ENCODE measurements around the gene KCNE5. TPM values are rescaled to one million over a fixed set of nuclear protein-coding genes. Genes with fewer than 3 reads are reported as not detected.
"Not testable (repeated sequence)": the region's sequence is repeated elsewhere in the genome, so short reads cannot be mapped to it uniquely, and the experiment has no call there.

The KCNE5 gene
- total RNA-seq, 1 experiment from 2014 or later: 0.71 TPM

DNA sequence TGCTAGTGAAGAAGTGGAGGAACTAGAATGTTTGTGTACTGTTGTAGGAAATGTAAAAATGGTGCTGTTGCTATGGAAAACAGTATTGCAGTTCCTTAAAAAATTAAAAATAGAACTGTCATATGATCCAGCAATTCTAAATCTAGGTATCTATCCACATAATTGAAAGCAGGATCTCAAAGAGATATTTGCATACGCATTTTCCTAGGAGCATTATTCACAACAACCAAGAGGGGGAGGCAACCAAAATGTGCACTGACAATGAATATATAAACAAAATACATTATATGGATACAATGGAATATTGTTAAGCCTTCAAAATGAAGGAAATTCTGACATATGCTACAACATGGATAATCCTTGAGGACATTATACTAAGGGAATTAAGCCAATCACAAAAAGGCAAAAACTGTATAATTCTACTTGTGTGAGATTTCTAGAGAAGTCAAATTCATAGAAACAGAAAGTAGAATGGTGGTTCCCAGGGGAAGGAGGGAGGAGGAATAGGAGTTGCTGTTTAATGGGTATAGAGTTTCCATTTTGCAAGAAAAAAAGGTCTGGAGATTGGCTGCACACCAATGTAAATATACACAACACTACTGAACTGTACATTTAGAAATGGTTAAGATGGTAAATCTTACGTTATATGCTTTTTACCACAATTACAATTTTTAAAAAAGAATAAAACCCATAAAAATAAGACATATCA, 35.6 kb upstream of the KCNE5 start:
- no peak overlapping the region for H3K27ac Mint-ChIP-seq (ENCODE audit: unreplicated experiment)
- peaks cover 6% of the 10 kb centered on the region for H3K36me3 Mint-ChIP-seq (ENCODE audit: insufficient read depth, unreplicated experiment)
- intact Hi-C loops (cut with micrococcal nuclease; ENCODE audit: unreplicated experiment): no loop called here
- no peak overlapping the region for H3K4me3 Mint-ChIP-seq (ENCODE audit: low read depth, unreplicated experiment)
- TF ChIP-seq, protein P1, sequence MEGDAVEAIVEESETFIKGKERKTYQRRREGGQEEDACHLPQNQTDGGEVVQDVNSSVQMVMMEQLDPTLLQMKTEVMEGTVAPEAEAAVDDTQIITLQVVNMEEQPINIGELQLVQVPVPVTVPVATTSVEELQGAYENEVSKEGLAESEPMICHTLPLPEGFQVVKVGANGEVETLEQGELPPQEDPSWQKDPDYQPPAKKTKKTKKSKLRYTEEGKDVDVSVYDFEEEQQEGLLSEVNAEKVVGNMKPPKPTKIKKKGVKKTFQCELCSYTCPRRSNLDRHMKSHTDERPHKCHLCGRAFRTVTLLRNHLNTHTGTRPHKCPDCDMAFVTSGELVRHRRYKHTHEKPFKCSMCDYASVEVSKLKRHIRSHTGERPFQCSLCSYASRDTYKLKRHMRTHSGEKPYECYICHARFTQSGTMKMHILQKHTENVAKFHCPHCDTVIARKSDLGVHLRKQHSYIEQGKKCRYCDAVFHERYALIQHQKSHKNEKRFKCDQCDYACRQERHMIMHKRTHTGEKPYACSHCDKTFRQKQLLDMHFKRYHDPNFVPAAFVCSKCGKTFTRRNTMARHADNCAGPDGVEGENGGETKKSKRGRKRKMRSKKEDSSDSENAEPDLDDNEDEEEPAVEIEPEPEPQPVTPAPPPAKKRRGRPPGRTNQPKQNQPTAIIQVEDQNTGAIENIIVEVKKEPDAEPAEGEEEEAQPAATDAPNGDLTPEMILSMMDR (IDR thresholded peaks at IDR 0.05; ENCODE audit: unreplicated experiment): no peak
- CTCF ChIA-PET: no interaction called here
- no peaks in the 10 kb centered on the region for H3K27me3 Mint-ChIP-seq (ENCODE audit: unreplicated experiment)
- peaks cover 3% of the 10 kb centered on the region for H3K9me3 Mint-ChIP-seq (ENCODE audit: low read depth, unreplicated experiment)
- DNase-seq: no peak
- H3K4me1 Mint-ChIP-seq (ENCODE audit: low read depth, unreplicated experiment): no peaks in the 10 kb centered on the region
- BruUV-seq (replicated peaks): no TSS peak

DNA sequence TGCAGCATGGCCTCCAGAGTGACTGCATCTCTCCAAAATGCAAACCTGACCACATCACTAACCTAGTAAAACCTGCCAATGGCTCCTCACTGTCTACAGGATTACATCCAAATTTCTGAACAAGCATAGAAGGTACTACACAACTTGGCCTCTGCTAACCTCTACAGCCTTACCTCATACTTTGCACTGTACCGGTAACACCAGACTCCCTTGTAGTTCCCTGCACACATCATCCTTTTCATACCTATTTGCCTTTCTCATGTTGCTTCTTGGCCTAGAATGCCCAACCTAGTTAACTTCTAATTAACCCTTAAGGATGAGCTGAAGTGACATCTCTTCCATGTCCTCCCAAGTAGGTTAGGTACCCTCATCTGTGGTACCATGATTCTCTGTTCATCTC, 33.4 kb upstream of the KCNE5 start:
- CTCF ChIA-PET: no interaction called here
- intact Hi-C loops (cut with micrococcal nuclease; ENCODE audit: unreplicated experiment): no loop called here
- no TSS peak for BruUV-seq (replicated peaks)
- H3K9me3 Mint-ChIP-seq (ENCODE audit: low read depth, unreplicated experiment): peaks cover 3% of the 10 kb centered on the region
- H3K4me1 Mint-ChIP-seq (ENCODE audit: low read depth, unreplicated experiment): no peaks in the 10 kb centered on the region
- no peaks in the 10 kb centered on the region for H3K27me3 Mint-ChIP-seq (ENCODE audit: unreplicated experiment)
- H3K4me3 Mint-ChIP-seq (ENCODE audit: low read depth, unreplicated experiment): no peak overlapping the region
- peaks cover 6% of the 10 kb centered on the region for H3K36me3 Mint-ChIP-seq (ENCODE audit: insufficient read depth, unreplicated experiment)
- no peak overlapping the region for H3K27ac Mint-ChIP-seq (ENCODE audit: unreplicated experiment)
- DNase-seq: no peak
- TF ChIP-seq, protein P1 (IDR thresholded peaks at IDR 0.05; ENCODE audit: unreplicated experiment): no peak

DNA sequence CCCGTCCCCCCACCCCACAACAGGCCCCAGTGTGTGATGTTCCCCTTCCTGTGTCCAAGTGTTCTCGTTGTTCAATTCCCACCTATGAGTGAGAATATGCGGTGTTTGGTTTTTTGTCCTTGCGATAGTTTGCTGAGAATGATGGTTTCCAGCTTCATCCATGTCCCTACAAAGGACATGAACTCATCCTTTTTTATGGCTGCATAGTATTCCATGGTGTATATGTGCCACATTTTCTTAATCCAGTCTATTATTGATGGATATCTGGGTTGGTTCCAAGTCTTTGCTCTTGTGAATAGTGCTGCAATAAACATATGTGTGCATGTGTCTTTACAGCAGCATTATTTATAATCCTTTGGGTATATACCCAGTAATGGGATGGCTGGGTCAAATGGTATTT, 32.4 kb upstream of the KCNE5 start:
- CTCF ChIA-PET; intact Hi-C loops (cut with micrococcal nuclease; ENCODE audit: unreplicated experiment); H3K36me3 Mint-ChIP-seq (ENCODE audit: insufficient read depth, unreplicated experiment): not testable (repeated sequence)

DNA sequence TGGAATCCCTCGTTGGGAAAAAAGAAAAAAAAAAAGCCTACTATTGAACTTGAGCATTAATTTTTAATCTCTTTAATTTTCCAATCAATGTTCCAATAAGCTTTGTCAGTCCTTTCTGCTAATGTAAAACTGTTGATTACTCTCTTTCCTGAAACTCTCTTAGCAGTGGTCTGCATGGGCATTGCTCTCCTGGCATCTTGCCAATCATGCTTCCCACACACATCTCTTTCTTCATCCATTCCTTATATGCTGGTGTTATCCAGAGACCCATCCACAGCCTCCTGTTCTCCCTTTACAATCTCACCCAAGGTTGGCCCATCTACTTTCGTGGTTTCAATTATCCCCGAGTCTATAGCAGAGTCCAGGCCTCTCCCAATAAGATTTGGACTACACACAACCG, 31.8 kb upstream of the KCNE5 start:
- no peak overlapping the region for H3K4me3 Mint-ChIP-seq (ENCODE audit: low read depth, unreplicated experiment)
- peaks cover 6% of the 10 kb centered on the region for H3K36me3 Mint-ChIP-seq (ENCODE audit: insufficient read depth, unreplicated experiment)
- TF ChIP-seq, protein P1 (IDR thresholded peaks at IDR 0.05; ENCODE audit: unreplicated experiment): no peak
- no TSS peak for BruUV-seq (replicated peaks)
- intact Hi-C loops (cut with micrococcal nuclease; ENCODE audit: unreplicated experiment): no loop called here
- no peak for DNase-seq
- no peak overlapping the region for H3K27ac Mint-ChIP-seq (ENCODE audit: unreplicated experiment)
- H3K4me1 Mint-ChIP-seq (ENCODE audit: low read depth, unreplicated experiment): no peaks in the 10 kb centered on the region
- CTCF ChIA-PET: no interaction called here
- H3K27me3 Mint-ChIP-seq (ENCODE audit: unreplicated experiment): no peaks in the 10 kb centered on the region
- peaks cover 3% of the 10 kb centered on the region for H3K9me3 Mint-ChIP-seq (ENCODE audit: low read depth, unreplicated experiment)

More for the DNA sequence above, 32.4 kb upstream of the KCNE5 start:
- not testable (repeated sequence) for H3K27me3 Mint-ChIP-seq (ENCODE audit: unreplicated experiment); H3K27ac Mint-ChIP-seq (ENCODE audit: unreplicated experiment); H3K9me3 Mint-ChIP-seq (ENCODE audit: low read depth, unreplicated experiment); H3K4me1 Mint-ChIP-seq (ENCODE audit: low read depth, unreplicated experiment); H3K4me3 Mint-ChIP-seq (ENCODE audit: low read depth, unreplicated experiment); DNase-seq; BruUV-seq (replicated peaks)

DNA sequence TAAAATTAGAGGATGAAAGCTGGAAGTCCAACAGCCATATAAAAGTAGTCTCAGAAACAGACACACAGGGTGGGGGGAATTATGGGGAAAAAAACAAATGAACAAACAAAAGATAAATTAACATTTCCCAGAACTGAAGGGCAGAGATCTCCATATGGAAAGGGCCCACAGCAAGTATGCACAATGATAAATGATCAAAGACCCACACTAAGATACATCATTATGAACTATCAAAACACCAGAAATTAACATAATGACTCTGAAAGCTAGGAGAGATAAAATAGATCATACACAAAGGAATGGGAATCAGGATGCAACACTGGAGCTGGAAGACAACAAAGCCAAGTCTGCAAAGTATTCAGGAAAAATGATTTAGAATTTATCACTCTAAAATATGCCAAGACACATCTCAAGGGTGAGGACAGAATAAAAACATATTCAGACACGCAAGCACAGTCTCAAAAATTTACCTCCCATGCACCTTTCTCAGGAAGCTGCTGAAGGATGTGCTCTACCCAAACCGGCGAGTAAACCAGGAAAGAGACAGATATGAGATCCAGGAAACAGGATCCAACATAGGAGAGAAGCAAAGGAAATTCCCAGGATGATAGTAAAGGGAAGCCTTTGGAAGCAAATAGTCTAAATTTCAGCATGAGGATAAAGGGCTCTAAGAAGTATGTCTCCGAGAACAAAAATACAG, 30.7 kb upstream of the KCNE5 start:
- intact Hi-C loops (cut with micrococcal nuclease; ENCODE audit: unreplicated experiment): no loop called here
- CTCF ChIA-PET: no interaction called here
- DNase-seq: no peak
- Mint-ChIP-seq H3K27me3 (ENCODE audit: unreplicated experiment) (no peaks in the 10 kb centered on the region), H3K4me1 (ENCODE audit: low read depth, unreplicated experiment) (no peaks in the 10 kb centered on the region), H3K4me3 (ENCODE audit: low read depth, unreplicated experiment) (no peak overlapping the region), H3K27ac (ENCODE audit: unreplicated experiment) (no peak overlapping the region), H3K9me3 (ENCODE audit: low read depth, unreplicated experiment) (peaks cover 3% of the 10 kb centered on the region), H3K36me3 (ENCODE audit: insufficient read depth, unreplicated experiment) (peaks cover 6% of the 10 kb centered on the region)
- TF ChIP-seq, protein P1 (IDR thresholded peaks at IDR 0.05; ENCODE audit: unreplicated experiment): no peak
- BruUV-seq (replicated peaks): no TSS peak

Measured in Calu3 (cell line).